CD4-positive, alpha-beta T cell treated with Interleukin-21 for 1 hour (primary cell): ENCODE results near the gene LRRC4C.

ENCODE experiments used
- DNase-seq: peaks from one replicate; pipeline ENCODE4 v3.0.0-alpha.2; 2020

Gene LRRC4C

DNA sequence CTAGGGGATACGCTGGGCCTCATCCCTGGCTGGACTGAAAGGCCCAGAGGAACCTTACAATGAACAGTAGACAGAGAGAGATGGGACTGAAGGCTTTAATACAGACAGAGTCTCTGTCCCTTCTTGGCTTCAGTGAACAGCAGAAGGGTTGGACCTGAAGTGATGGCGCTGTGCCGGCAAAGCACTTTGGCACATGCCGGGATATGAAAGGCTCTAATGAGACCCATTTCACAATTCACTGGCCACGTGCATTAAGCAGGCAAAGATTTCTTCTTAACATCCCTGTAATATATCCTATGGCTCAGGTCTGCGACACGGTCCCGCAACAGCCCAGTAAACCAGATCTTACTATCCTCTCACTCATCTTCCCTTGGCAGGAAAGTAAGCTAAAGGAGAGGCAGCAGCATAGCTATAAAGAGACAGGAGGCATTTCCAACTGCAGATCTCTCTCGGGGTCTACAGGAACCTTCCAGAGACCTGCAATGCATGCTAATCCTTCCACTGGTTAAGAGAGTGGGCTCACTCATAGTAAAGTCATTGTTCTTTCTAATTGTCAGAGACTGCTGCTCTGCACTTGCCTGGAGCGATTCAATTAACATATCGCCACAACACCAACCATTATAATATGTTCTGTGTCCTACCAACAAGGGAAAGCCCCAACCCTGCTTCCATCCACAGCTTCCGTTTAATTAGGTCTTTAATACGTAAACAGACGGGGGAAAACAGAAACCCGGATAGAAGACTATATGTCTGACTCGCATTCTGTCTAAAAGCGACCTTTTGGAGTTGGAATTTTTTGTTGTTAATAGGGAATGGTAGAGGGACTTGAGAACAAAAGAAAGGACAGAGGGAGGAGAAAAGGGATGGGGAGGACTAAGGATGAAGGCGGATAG lies 1179.0 kb downstream of the LRRC4C start:
- no peak for DNase-seq

DNA sequence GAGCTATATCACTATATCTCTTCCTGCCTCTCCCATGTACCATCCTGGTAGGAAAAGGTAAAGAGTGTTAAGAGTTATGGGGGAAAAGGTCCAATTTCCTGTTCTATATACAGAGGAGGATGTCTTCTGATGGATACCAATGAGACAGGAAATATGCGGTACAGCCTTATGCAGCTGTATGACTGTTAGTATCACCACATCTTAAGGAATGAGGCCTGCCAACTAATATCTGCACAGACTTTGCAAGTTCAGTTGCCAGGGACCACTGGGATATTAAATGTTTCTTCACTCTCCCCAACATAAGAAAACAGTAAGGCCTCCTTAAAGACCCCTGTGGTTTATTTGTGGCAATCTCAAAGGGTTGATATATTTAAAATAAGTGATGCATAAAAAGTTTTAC lies 1182.5 kb downstream of the LRRC4C start:
- DNase-seq: no peak

DNA sequence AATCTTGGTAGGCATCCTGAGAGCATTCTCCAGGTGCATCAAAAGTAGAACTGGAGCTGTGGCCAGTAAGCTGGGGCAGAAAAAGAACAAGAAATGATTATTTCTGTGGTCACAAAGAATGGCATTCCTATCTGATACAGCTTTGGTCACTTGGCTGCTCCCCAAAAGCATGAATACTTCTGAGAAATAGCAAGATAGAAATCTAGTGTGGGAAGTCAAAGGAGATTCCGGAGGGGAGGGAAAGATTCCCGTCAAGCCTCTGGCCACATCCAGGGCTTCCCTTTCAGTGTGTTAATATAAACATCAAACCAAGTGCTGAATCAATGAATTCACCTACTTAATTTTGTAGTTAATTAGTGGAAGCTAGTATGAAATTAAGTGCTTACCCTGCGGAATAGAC lies 1185.4 kb downstream of the LRRC4C start:
- DNase-seq: no peak

DNA sequence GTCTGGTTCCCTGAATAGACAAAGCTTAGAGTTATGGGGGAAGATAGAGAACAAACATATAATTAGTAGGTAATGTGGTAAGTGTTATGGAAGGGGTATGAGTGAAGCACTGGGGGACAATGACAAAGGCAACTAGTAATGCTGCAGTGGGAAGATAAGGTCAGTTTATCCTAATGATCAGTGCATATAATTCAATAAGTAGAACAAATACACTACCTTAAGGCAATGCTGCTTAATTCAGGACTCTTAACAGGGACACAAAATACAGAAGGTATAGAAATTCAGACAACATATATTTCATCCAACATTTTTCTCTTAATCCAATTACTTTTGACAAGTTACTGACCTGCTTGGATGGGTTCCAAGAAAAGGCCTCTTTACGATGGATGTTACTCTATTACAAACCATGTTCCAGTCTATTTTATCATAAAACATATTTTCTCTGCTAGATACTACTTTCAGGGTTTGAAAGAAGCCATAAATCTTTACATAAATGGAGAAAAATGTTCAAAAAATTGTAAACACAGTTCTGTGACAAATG lies 1186.2 kb downstream of the LRRC4C start:
- no peak for DNase-seq

DNA sequence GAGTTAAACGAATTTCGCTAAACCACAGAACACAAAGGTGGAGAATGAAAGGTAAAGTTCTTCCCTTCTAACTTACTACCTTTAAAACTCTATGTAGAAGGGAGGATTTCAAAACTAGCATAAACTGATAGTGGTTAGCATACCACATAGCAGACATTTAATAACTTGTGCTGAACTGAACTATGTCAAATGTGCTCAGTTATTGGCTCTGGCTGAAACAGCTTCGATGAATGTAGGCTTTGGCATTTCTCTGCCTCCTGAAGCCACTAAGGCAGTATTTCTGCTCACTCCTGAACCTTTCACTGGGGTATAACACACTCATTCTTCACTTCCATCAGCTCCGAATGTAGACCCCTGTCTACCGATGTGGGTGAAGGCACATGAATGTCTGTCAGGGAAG lies 1188.1 kb downstream of the LRRC4C start:
- no peak for DNase-seq

DNA sequence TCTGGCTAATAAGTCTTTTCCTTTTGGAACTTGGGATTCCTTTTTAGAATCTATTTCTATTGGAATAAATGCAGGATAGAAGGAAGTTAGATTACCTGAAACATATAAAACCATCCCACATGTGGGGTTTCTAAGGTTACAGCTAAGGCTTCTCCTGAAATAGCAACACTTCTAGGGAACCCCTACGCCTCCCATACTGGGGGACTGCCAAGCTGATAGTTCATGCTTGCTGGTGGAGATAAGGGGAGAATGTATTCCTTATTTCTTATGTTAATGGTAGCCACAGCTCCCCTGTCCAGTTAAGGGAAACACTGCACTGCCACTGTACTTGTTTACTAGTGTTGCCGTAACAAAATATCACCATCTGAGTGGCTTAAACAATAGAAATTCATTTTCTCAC lies 1189.6 kb downstream of the LRRC4C start:
- no peak for DNase-seq

DNA sequence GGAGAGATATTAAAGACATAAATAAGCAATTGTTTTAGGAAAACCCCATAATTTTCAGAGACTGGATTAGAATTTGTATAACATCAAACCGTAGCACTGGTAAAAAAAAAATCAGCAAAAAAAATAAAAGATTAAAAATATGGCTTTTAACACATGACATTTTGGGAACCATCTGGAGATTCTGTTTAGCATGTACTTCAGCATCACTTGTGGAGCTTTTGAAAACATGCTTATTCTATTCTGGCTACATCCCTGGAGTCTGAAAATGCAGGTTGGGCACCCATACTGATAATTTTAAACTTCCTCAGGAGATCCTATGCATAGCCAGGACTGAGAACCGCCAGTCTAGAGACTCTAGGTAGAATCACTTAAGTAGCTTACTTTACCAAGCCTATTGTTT lies 1190.9 kb downstream of the LRRC4C start:
- DNase-seq: no peak

DNA sequence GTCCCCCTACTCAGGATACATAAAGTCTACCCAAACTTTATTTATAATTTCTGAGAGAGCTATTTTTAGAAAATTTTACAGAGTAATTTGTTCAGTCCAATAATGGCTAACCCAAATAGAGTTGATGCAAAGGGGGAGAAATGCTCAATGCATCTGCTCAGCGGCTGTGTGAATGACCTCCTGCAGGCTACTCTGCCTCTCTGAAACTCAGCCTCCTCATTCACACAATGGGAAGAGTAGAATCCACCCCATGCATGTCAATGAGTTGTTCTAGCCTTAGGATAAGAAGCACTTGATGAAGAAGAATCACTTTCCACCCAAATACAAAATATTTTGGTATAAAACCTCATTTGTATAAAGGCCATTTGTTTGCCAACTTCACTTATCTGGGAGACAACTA lies 1204.0 kb downstream of the LRRC4C start:
- DNase-seq: no peak

DNA sequence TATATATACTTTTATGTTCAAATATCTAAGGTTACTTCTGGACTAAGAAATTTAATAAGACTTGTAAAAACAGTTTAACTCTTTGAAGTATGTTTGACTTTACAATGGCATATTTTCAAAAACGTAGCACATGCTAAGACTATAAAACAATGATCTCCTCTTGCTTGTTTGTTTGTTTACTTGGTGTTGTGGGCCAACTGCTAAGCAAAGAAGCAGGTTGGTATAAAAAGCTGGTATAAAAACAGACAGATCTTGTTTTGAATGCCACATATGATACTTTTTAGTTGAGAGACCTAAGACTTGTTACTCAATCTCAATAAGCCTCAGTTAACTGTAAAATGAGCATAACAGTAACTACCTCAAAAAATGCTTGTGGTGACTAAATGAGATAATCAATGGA lies 1206.3 kb downstream of the LRRC4C start:
- no peak for DNase-seq

DNA sequence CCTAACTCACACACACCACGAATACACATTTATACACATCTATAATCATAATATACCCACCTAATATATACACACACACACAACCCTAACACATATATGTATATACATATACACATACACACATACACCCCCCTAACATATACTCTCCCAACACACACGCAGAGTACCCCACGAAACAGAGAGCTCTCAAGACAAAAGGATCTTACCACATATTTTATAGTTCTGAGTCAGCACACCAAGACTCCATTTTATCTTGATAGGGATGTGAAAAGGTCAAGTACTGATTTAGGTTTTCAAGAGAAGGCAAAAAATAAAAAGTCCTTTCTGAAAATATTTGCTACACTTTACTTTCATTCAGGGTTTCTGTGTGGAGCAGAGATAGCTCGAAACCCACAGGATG lies 1207.2 kb downstream of the LRRC4C start:
- no peak for DNase-seq

DNA sequence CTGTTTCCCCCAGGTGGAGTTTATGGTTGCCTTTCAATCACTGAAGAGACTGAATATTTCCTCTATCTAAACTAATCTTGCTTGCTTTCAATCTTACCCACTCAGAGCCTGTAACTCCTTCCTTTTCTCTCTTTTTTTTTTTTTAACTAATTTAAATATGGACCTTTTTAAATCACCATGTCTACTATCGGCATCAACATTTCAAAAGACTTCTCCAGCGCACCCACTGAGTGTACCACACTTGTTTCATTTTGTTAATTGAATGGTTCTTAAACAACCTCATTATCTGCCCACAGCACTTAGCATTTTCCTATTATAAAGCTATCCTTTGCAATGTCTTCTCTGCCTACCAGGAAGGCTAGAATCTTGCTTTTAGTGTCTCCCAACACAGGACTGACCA lies 1212.5 kb downstream of the LRRC4C start:
- DNase-seq: no peak

DNA sequence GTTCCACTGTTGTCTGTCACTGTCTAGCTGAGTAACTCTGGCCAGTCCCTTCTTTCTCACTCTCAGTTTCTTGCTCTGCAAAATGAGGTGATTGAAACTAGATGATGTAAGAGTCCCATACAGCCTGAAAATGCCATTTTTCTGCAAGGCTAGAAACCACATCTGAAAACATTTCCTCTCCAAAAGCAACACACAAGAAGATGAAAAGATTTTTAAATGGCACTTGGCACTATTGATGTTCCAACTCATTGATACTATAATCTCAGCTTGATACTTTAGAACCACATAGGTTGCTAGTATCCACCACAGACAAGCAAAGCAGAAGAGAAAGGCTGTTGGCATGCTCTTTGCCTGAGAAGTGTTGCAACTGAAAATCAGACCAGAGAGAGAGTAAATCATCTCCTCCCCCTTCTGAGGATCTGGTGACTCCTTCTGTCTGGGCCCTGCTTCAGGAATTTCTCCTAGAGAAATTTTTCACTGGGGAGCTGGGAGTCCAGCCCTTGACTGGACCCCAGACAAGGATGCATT lies 1217.9 kb downstream of the LRRC4C start:
- no peak for DNase-seq

DNA sequence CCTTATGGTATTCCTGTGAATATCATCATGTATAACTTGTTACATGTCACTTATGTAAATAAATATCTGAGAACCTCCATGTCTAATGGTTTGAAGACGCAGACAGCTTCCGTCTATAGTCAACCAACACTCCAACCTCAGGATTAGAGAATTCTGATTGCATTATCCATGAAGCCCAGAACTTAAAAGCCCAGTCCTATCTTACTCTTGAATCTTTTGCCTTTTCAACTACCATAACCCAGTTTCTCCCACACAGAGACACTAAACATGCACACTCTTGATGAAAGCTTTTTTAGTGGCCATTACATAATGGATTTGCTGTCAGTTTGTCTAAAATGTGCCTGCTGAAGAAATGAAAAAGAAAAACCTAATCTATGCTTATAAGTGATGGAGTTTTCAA lies 1219.2 kb downstream of the LRRC4C start:
- DNase-seq: no peak

DNA sequence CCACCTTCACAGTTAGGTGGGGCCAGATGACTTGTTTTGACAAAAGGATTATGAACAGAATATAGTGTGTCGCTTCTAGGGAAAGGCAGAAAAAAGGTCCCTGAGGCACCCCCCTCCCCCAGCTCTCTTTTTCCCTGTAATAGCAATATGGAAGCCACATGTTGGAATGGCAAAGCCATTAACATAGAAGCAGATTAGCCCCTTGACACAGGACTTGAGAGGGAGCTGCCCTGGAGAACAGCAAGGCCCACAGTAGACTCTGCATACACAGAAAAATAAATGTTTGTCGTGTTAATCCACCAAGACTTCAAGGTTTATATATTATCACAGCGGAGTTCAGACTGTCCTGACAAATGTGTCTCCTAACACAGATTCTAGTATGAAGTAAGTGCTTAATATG lies 1222.9 kb downstream of the LRRC4C start:
- no peak for DNase-seq

DNA sequence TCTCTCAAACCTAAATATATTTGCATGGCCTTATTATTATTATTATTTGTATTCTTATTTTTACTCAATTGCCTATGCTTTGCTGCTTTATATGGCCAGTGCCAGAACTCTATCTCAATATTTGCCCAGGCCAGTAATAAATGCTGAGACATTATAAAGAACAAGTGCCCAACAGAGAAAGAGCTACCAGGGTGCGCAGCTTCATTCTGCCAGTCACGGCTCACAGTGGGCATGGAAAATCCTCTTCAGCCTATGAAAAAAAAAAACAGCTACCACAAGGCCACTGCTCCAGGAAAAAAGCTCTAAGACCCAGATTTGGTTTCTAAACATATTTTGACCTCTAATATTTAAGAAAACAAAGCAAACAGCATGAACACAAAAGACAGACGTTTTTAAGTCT lies 1223.6 kb downstream of the LRRC4C start:
- DNase-seq: no peak

DNA sequence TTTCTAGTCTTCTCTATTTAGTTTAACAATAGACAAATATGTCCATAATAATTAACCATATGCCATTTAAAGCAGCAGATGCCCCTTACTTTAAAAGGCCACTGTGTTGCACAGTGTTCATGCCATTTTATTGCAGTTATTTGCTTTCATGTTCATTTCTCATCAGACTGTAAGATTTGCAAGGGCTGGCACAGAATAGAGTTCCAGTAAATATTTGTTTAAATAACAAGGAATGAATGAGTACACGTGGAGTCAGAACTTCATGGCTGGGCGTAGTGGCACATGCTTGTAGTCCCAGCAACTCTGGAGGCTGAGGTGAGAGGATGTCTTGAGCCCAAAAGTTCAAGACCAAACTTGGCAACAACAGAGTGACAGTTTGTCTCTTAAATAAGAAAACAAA lies 1228.6 kb downstream of the LRRC4C start:
- no peak for DNase-seq

DNA sequence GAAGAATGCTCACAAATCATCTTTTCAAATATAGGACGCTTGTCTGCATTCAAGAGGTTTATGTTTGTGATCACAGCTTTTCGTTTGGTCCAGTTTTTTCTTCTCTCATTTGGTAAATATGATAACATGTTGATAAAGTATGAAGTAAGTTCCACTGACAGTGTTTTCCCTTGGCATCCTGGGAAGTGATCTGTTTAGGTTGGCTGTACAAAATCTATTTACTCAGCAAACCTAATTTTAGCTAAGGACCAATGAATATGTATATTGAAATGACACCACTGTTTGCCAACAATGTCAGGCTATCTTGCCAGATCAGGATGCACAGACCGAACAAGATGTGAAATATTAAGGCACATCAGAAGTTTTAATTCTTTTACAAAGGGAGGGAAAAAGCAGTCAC lies 1230.8 kb downstream of the LRRC4C start:
- no peak for DNase-seq

DNA sequence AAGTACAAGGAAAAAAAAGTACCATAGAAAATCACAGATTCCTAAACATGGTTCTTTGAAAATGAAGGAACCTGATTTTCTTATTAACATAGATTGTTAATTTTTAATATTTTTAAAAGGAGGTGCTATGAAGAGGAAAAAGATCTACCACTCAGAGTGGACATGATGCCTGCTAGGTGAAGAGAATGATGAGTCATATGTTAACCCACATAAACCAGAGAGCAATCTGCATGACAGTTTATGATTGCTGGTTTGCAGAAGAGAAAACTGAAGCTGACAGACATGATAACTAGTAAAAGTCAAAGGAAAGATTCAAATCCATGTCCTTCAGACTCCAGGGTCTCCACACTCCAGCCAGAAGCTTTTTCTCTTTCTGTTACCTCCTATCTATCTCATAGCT lies 1231.7 kb downstream of the LRRC4C start:
- no peak for DNase-seq

DNA sequence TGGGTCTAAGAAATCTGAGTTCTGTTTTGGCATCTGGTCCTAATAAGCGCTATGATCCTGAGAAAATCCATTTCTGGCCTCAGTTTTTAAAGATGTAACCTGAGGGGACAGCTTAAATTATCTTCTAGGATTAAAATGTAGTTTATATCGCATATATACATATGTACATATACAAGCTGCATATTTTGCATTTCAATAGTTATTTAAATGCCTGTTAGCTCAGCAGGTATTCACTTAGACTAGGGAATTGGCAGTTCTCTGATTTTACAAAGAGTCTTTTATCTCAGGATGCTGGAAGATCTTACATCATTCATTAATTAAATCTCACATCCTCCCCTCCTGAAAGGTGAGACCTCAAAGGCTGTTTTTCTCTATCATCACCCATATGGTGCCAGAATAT lies 1232.8 kb downstream of the LRRC4C start:
- no peak for DNase-seq

DNA sequence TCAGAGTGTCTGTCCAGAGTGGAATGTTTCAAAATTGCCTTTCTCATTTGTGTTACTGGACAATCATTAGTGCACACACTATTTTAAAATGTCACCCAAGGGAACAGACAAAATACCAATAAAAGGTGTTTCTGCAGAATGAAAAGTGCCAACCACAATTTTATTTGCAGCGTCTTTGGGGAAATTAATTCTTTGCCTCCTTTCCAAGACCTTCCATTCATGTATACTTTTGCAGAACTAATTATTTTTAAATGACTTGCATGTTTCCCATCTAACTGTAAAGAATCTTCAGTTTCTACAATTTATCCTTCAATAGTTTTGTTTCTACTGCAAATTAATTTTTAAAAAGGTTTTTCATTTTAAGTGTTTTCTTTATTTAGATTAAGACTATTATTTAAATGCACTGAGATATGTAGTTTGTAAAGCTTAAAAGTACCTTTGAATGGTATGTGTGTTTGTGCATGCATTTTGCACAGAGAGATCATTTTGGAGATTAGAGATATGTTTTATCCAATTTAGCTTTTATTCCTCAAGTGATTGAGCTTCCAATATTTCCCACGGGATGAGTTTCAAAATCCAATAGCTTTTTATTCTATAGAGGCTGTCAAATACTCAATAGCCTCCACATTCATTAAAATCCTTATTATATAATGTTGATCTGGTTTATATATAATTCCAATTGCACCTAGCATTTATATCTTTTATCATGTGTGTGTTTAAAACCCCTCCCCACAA lies 1235.7 kb downstream of the LRRC4C start:
- no peak for DNase-seq

DNA sequence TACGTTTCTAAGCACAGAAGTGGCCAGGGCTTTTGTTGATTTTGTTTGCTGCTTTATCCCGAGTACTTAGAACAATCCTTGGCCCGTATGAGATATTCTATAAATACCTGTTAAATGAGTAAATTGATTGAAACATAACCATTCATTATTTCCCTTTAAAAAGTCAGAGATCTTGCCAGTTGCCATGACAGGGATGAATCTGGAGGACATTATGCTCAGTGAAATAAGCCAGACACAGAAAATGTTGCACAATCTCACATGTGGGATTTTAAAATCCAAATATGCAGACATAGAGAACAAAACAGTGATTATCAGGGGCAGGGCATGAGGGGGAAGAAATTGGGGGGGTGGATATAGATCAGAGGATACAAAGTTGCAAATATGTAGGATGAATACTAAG lies 1240.1 kb downstream of the LRRC4C start:
- DNase-seq: no peak

DNA sequence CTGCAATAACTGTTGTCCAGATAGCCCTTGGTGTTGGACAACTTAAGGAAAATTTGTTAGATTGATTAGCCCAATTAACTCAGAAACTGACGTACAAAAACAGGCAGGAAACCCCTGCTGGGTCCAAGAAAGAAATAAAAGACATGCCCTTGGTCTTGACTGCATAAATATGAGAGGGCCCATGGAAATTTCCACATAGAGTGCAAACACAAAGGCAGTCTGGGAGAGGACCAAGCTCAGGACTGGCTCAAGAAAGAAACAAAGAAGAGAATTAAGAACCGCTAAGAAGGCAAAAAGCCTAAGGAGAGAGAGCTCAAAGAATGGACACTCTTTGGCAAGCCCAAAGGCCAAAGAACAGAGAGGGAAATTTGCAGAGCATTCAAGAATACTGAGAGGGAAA lies 1243.9 kb downstream of the LRRC4C start:
- no peak for DNase-seq

DNA sequence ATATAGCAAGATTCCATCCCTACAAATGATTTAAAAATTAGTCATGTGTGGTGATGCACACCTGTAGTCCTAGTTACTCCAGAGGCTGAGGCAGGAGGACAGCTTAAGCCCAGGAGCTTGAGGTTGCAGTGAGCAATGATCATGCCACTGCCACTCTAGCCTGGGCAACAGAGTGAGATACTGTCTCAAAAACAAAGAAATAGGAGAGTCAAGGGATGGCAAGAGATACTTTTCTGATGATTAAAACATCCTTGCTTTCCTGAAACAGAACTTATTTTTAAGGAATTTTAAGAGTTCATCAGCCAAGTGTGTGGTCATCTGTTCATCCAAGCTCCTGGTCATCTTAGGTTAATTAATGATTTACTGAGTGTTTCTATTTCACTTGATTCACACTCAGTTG lies 1252.0 kb downstream of the LRRC4C start:
- no peak for DNase-seq

DNA sequence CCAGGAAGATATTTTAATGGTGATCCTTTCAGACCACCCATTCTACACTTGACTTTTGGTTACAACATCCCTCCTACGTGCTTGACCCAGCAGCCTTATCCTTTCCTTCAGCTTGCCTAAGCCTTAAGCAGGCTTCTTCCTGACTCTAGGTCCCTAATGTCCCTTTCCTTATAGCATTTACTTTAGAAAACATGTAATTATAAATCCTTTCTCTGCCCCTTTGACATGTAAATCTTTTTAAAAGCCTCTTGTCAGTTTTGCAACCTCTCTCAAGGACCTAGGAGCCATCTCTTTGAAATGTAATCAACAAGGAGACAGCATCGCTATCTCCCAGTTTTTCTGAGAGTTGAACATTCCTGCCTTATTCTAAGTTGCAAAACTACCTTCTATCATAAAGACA lies 1255.2 kb downstream of the LRRC4C start:
- no peak for DNase-seq
